ENCODE results near the gene FHAD1.

- TF ChIP-seq CTCF (conservative IDR thresholded peaks at IDR 0.05; ENCODE audit: low read depth, low read length) (no peak), EZH2 (IDR thresholded peaks at IDR 0.05; ENCODE audit: borderline replicate concordance, low read depth, low read length, poor library complexity, severe bottlenecking) (no peak)
Observed at GRCh38 chr1:15345705-15346345, 98.8 kb downstream of the FHAD1 start.
